Fibroblast of mammary gland (primary cell): ENCODE measurements around the gene DNAH17.

Experiments
- DNase-seq: peaks from one replicate; pipeline ENCODE4 v3.0.0-alpha.2; 2010; ENCODE audit warnings: low read depth
- H3K4me3 ChIP-seq: 2 replicates; pipeline ENCODE4 v1.5.1; 2011; ENCODE audit warnings: low read depth, mild to moderate bottlenecking, low read length, moderate library complexity; ENCODE audit not compliant: control insufficient read depth
- CTCF ChIP-seq: conservative IDR thresholded peaks from 2 replicates; pipeline ENCODE4 v1.5.1; 2011; ENCODE audit warnings: low read depth, low read length, inconsistent platforms; ENCODE audit not compliant: control insufficient read depth, insufficient read depth

The DNAH17 gene

DNA sequence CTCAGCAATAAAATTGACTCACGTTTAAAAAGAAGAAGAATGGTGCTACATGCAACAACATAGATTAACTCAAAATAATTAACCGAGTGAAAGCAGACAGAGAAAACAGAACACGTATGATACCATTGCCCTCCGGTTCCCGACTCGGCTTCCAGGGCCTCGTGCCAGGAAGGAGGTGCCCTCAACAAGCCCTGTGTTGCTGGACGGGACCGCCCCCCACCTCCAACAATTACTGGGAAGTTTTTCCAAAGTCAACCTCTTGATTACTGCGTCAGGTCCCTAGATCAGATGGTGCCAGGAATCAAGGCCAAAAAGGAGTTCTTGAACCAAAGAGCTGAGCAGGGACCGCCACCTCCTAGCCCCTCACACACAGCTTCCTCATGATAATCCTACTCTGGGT lies 20.4 kb downstream of the DNAH17 start:
- DNase-seq = no peak
- TF ChIP-seq CTCF = no peak
- H3K4me3 ChIP-seq = no peak overlapping the region

- no peak for TF ChIP-seq CTCF
- no peak overlapping the region for H3K4me3 ChIP-seq
- DNase-seq = peak; percentile 47
Measured at GRCh38 chr17:78555746-78556401, 21.3 kb downstream of the DNAH17 start.

DNA sequence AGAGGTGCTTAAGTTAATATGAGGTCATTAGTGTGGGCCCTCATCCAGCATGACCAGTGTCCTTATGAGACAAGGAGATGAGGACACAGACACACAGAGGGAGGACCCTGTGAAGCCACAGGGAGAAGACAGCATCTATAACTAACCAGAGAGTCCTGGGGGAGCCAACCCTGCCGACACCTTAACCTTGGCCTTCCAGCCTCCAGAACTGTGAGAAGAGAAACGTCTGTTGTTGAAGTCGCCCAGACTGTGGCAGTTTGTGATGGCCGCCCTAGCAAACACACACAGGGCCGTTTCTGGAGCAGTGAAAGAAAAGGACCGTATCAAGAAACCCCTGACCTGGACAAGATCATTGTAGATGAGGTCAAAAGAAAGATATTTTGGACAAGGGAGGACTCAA lies 26.7 kb downstream of the DNAH17 start:
- DNase-seq = no peak
- no peak for TF ChIP-seq CTCF
- no peak overlapping the region for H3K4me3 ChIP-seq

DNA sequence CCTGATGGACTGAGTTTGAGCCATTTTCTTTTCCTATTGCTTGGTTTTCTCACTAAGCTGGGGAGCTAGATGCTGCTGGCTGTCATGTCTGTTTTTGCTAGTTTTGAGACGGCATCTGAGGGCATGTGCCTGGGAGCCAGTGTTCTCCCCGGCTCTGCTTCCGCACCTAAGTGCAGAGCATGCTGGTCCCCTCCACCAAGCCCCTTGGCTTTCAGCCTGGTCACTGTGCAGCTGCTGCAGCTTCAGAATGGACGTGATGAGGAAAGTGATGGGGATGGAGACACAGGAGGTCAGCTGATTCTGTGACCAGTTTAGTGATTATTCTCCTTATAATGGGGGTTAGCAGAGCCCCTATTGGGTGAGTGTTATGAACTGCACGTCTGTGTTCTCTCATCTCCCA lies 28.5 kb downstream of the DNAH17 start:
- H3K4me3 ChIP-seq = no peak overlapping the region
- no peak for TF ChIP-seq CTCF
- no peak for DNase-seq

GRCh38 chr17:78547035-78547434 lies 30.2 kb downstream of the DNAH17 start:
- no peak for DNase-seq
- TF ChIP-seq CTCF = no peak
- H3K4me3 ChIP-seq = no peak overlapping the region

DNA sequence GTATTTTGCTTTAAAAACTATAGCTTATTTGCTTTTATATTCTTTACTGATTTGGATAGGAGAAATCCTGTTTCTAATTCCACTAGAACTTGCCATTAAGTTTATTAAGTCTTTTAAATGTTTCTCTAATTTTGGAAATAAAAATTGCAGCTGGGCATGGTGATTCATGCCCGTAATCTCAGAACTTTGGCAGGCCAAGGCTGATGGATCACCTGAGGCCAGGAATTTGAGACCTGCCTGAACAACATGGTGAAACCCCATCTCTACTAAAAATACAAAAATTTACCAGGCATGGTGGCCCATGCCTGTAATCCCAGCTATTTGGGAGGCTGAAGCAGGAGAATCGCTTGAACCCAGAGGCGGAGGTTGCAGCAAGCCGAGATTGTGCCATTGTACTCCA lies 30.7 kb downstream of the DNAH17 start:
- no peak for DNase-seq
- no peak for TF ChIP-seq CTCF

More for the DNA sequence above, 30.7 kb downstream of the DNAH17 start:
- no peak overlapping the region for H3K4me3 ChIP-seq
